K562 (cell line): Measurements from ENCODE around the gene SUDS3. TPM values are rescaled to one million over a fixed set of nuclear protein-coding genes. Genes with fewer than 3 reads are reported as not detected.

ENCODE experiments used
- ATAC-seq: fragments of 200-7000 bp; cut with Tn5 transposase; 3 replicates; pipeline ENCODE4 v1.9.1; 2020; ENCODE audit warnings: moderate library complexity
- BruUV-seq: library from RNA; stranded (reverse); fragments of 400-500 nt; replicated peaks from 2 replicates; lab custom pipeline; 2021; lab: Mats Ljungman, UMichigan
- CTCF ChIA-PET: fragments of 300-600 bp; formaldehyde crosslinking; extraction: SDS; loops from one replicate; lab custom pipeline; 2021; ENCODE audit warnings: low intra/inter-chr PET ratio; lab: Yijun Ruan, JAX
- POLR2A ChIA-PET: fragments of 300-600, 350-650 bp; sonication (Branson Sonifier 250); formaldehyde crosslinking; extraction: SDS; loops from one replicate; lab custom pipeline; 2021; ENCODE audit warnings: antibody characterized with exemption, inconsistent platforms; lab: Yijun Ruan, JAX
- DNase-seq, 4 experiments: peaks; one replicate each; pipeline versions ENCODE4 v3.0.0 to v3.0.0-alpha.2; 2011 to 2018; ENCODE audit warnings: low spot score in 3 of 4, mixed read lengths in 3 of 4; ENCODE audit errors: extremely low read depth in 1 of 4
- FAIRE-seq: peaks from 2 replicates; lab custom pipeline; 2011; peaks lifted over from hg19 to GRCh38; lab: Jason Lieb, UNC
- H2AFZ ChIP-seq: 2 replicates; pipeline ENCODE4 v1.6.0; 2011; ENCODE audit warnings: low read depth, low read length, control low read depth, inconsistent platforms
- H3K27ac ChIP-seq: fragments of 200-600 bp; 3 replicates; pipeline ENCODE4 v1.8.0; 2011; ENCODE audit warnings: low read depth, mild to moderate bottlenecking, control low read depth, inconsistent platforms, low read length, moderate library complexity, mixed read lengths; ENCODE audit errors: extremely low read depth
- H3K27me3 ChIP-seq, 2 experiments: fragments of 300-600 bp in 1 of 2; 2 replicates in 1 of 2; 3 replicates in 1 of 2; pipeline versions ENCODE4 v1.6.0 to v1.8.0; 2011; ENCODE audit warnings: inconsistent platforms in 2 of 2, low read length in 2 of 2, mild to moderate bottlenecking in 1 of 2, mixed read lengths in 1 of 2, moderate library complexity in 1 of 2; ENCODE audit not compliant: control insufficient read depth in 2 of 2, insufficient read depth in 2 of 2
- H3K36me3 ChIP-seq: fragments of 300-600 bp; 3 replicates; pipeline ENCODE4 v1.8.0; 2011; ENCODE audit warnings: mild to moderate bottlenecking, low read length, inconsistent platforms; ENCODE audit not compliant: control insufficient read depth, insufficient read depth
- H3K4me1 ChIP-seq, 2 experiments: fragments of 200-600 bp in 1 of 2; replicated peaks in 1 of 2; 2 replicates in 1 of 2; 3 replicates in 1 of 2; pipeline versions ENCODE4 v1.5.1 to v1.8.0; 2011; ENCODE audit warnings: inconsistent platforms in 2 of 2, low read length in 2 of 2, mild to moderate bottlenecking in 1 of 2, mixed read lengths in 1 of 2, moderate library complexity in 1 of 2; ENCODE audit not compliant: control insufficient read depth in 2 of 2, insufficient read depth in 2 of 2
- H3K4me2 ChIP-seq: 2 replicates; pipeline ENCODE4 v1.6.1; 2011; ENCODE audit warnings: low read length, control low read depth, inconsistent platforms, mixed read lengths; ENCODE audit not compliant: insufficient read depth
- H3K4me3 ChIP-seq: fragments of 200-600 bp; sonication (generic), shearing (Covaris generic); 2 replicates; pipeline ENCODE4 v1.5.1; 2016; ENCODE audit warnings: control low read depth, inconsistent platforms
- H3K79me2 ChIP-seq: fragments of 200-600 bp; 3 replicates; pipeline ENCODE4 v1.8.0; 2011; ENCODE audit warnings: low read length, inconsistent platforms; ENCODE audit not compliant: control insufficient read depth, insufficient read depth
- H3K9ac ChIP-seq, 2 experiments: 2 replicates each; pipeline versions ENCODE4 v1.6.0 to v1.6.1; 2011; ENCODE audit warnings: low read depth in 2 of 2, low read length in 2 of 2, control low read depth in 1 of 2, inconsistent platforms in 1 of 2, mild to moderate bottlenecking in 1 of 2, mixed read lengths in 1 of 2; ENCODE audit not compliant: insufficient read depth in 1 of 2
- H3K9me1 ChIP-seq: one replicate; pipeline ENCODE4 v1.6.0; 2011; ENCODE audit warnings: inconsistent platforms, mild to moderate bottlenecking, low read length, moderate library complexity; ENCODE audit not compliant: control insufficient read depth, insufficient read depth
- H3K9me3 ChIP-seq: replicated peaks from 2 replicates; pipeline ENCODE4 v1.5.1; 2011; ENCODE audit warnings: low read depth, low read length, inconsistent platforms; ENCODE audit not compliant: control insufficient read depth, insufficient read depth
- H4K20me1 ChIP-seq: replicated peaks from 2 replicates; pipeline ENCODE4 v1.6.1; 2011; ENCODE audit warnings: low read length, inconsistent platforms, mixed read lengths; ENCODE audit not compliant: control insufficient read depth, insufficient read depth
- BACH1 ChIP-seq: fragments of 200-800 bp; sonication (Bioruptor generic); IDR thresholded peaks from 2 replicates; pipeline ENCODE4 v1.6.1; 2016; ENCODE audit warnings: missing genetic modification characterization, missing compliant biosample characterization
- CTCF ChIP-seq, 3 experiments: IDR thresholded peaks in 2 of 3; conservative IDR thresholded peaks in 1 of 3; 2 replicates each; pipeline ENCODE4 v1.5.1; 2011 to 2012; ENCODE audit warnings: low read length in 3 of 3, mild to moderate bottlenecking in 3 of 3, control low read depth in 2 of 3, improper control_type of control experiment in 1 of 3, inconsistent platforms in 1 of 3, low read depth in 1 of 3, mixed read lengths in 1 of 3, moderate library complexity in 1 of 3; ENCODE audit not compliant: insufficient read depth in 2 of 3
- DDX20 ChIP-seq: fragments of 450-650 bp; IDR thresholded peaks from 2 replicates; pipeline ENCODE4 v1.6.1; 2016; ENCODE audit warnings: missing genetic modification characterization, low read depth, mild to moderate bottlenecking, missing compliant biosample characterization, moderate library complexity
- HINFP ChIP-seq: fragments of 450-650 bp; conservative IDR thresholded peaks from 2 replicates; pipeline ENCODE4 v1.6.1; 2016; ENCODE audit warnings: missing genetic modification characterization, low read depth, mild to moderate bottlenecking, control low read depth, missing compliant biosample characterization
- MBD2 ChIP-seq: sonication (generic); IDR thresholded peaks from 2 replicates; pipeline ENCODE4 v1.6.1; 2016; ENCODE audit warnings: low read depth, borderline replicate concordance
- MYNN ChIP-seq, 2 experiments: sonication (generic); formaldehyde crosslinking in 1 of 2; IDR thresholded peaks; 2 replicates each; pipeline versions ENCODE4 v1.5.0 to v1.6.1; 2016 to 2020; ENCODE audit warnings: antibody characterized with exemption in 1 of 2, missing genetic modification reagents in 1 of 2
- NR3C1 ChIP-seq: sonication (generic); formaldehyde crosslinking; IDR thresholded peaks from 2 replicates; pipeline ENCODE4 v1.8.1; 2022; ENCODE audit warnings: missing genetic modification reagents
- PHB ChIP-seq: fragments of 250-450 bp; sonication (Bioruptor Pico); IDR thresholded peaks from 2 replicates; pipeline ENCODE4 v1.5.0; 2021
- RBFOX2 ChIP-seq: fragments of 200-400 bp; formaldehyde crosslinking; IDR thresholded peaks from 2 replicates; pipeline ENCODE4 v1.6.1; 2017; ENCODE audit warnings: low read depth, mild to moderate bottlenecking, low read length, moderate library complexity
- RFX1 ChIP-seq: fragments of 450-650 bp; IDR thresholded peaks from 2 replicates; pipeline ENCODE4 v1.6.1; 2016; ENCODE audit warnings: mild to moderate bottlenecking, moderate library complexity
- TBL1XR1 ChIP-seq, 2 experiments: IDR thresholded peaks; 2 replicates each; pipeline ENCODE4 v1.6.1; 2012; ENCODE audit warnings: improper control_type of control experiment in 2 of 2, low read length in 2 of 2, mild to moderate bottlenecking in 1 of 2
- TFAM ChIP-seq: fragments of 250-450 bp; sonication (Bioruptor Pico); conservative IDR thresholded peaks from 2 replicates; pipeline ENCODE4 v1.5.0; 2021; ENCODE audit warnings: mild to moderate bottlenecking, moderate library complexity
- ZNF274 ChIP-seq: IDR thresholded peaks from 2 replicates; pipeline ENCODE4 v1.6.1; 2011; ENCODE audit warnings: low read depth, mild to moderate bottlenecking, low read length, moderate library complexity, borderline replicate concordance
- ZNF696 ChIP-seq: fragments of 250-450 bp; sonication (Bioruptor Pico); conservative IDR thresholded peaks from 2 replicates; pipeline ENCODE4 v1.4.0; 2020; ENCODE audit warnings: mild to moderate bottlenecking, moderate library complexity
- ZNF785 ChIP-seq: fragments of 250-450 bp; sonication (Bioruptor Pico); IDR thresholded peaks from 2 replicates; pipeline ENCODE4 v1.4.0; 2020; ENCODE audit warnings: mild to moderate bottlenecking
- WGBS: fragments of 100-300 bp; shearing (Covaris generic); methylation state at CpG from one replicate; pipeline ENCODE4 v1.1.6; 2016; ENCODE audit warnings: low coverage, mixed read lengths; ENCODE audit not compliant: insufficient coverage; ENCODE audit errors: missing lambda C conversion rate; 5-methylcytosine and 5-hydroxymethylcytosine counted together
- in situ Hi-C: fragments of 300-500 bp; cut with MboI; formaldehyde crosslinking; loops from 4 replicates; pipeline ENCODE4 v1.15.0; 2018; ENCODE audit warnings: inconsistent platforms, mixed read lengths
- intact Hi-C: fragments of 100-400 bp; cut with micrococcal nuclease; formaldehyde crosslinking; loops from 2 replicates; pipeline ENCODE4 v1.14.2; 2022
- polyA plus RNA-seq, 8 experiments: library from polyadenylated mRNA; depleted of rRNA in 4 of 8; stranded (reverse) in 5 of 8; unstranded in 3 of 8; fragments of >200 nt; fragmentation: Nextera tagmentation in 2 of 8; fragmentation: Illumina TruSeq in 1 of 8; extraction: Ambion mirVana in 2 of 8; extraction: Trizol in 1 of 8; gene quantifications; 2 replicates each; pipeline versions ENCODE4 v1.2.1 to v1.2.3, GENCODE V29; 2011 to 2014; ENCODE audit warnings: inconsistent platforms in 1 of 8, missing spikeins in 1 of 8
- total RNA-seq, 7 experiments: library from RNA; depleted of rRNA in 6 of 7; stranded (reverse); fragments of >200 nt in 6 of 7; fragmentation: Illumina TruSeq in 2 of 7; extraction: Trizol in 2 of 7; gene quantifications; 2 replicates each; pipeline versions ENCODE4 v1.2.1 to v1.2.3, GENCODE V29; 2011 to 2021; ENCODE audit warnings: low replicate concordance in 1 of 7
- TF ChIP-seq, protein P1 (sequence below), 2 experiments: fragments of 450-650 bp; conservative IDR thresholded peaks; 2 replicates each; pipeline ENCODE4 v1.6.1; 2017; ENCODE audit warnings: mild to moderate bottlenecking in 2 of 2, moderate library complexity in 2 of 2

SUDS3 gene
- total and polyA plus RNA-seq, 9 of the 15 experiments (the other 6 are each of a cell fraction or from before 2014, with no cell fraction given): 6.6 to 30.5 (median 23.3) TPM

- no TSS peak for BruUV-seq
- ATAC-seq: no peak
Measured at GRCh38 chr12:118456741-118457140, 80.4 kb downstream of the SUDS3 start.

GRCh38 chr12:118459110-118459509, 82.8 kb downstream of the SUDS3 start:
- Histone ChIP-seq H3K9me1 (no peaks in the 10 kb centered on the region), H2AFZ (no peak overlapping the region), H3K4me2 (no peak overlapping the region), H4K20me1 (no peaks in the 10 kb centered on the region), H3K79me2 (no peaks in the 10 kb centered on the region), H3K4me3 (no peak overlapping the region), H3K9me3 (no peaks in the 10 kb centered on the region), H3K27me3 (no peaks in the 10 kb centered on the region), H3K27ac (no peak overlapping the region), H3K4me1 (no peaks in the 10 kb centered on the region), H3K9ac (no peak overlapping the region), H3K36me3 (no peaks in the 10 kb centered on the region)
- CTCF ChIA-PET: no interaction called here
- BruUV-seq: no TSS peak
- POLR2A ChIA-PET: interaction anchor here (0.7 kb wide), 1 partner anchor 24 kb away, joined by 3 read pairs; no protein-coding TSS in a partner anchor
- intact Hi-C loops: no loop called here
- WGBS: 2% methylated on average over 4 of the region's 4 CpGs
- ATAC-seq: no peak
- DNase-seq: no peak
- no peak for FAIRE-seq
- in situ Hi-C loops: no loop called here
- TF ChIP-seq, protein P1, sequence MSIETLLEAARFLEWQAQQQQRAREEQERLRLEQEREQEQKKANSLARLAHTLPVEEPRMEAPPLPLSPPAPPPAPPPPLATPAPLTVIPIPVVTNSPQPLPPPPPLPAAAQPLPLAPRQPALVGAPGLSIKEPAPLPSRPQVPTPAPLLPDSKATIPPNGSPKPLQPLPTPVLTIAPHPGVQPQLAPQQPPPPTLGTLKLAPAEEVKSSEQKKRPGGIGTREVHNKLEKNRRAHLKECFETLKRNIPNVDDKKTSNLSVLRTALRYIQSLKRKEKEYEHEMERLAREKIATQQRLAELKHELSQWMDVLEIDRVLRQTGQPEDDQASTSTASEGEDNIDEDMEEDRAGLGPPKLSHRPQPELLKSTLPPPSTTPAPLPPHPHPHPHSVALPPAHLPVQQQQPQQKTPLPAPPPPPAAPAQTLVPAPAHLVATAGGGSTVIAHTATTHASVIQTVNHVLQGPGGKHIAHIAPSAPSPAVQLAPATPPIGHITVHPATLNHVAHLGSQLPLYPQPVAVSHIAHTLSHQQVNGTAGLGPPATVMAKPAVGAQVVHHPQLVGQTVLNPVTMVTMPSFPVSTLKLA (conservative IDR thresholded peaks at IDR 0.05): no peak
- TF ChIP-seq CTCF (IDR thresholded peaks at IDR 0.05 in 2 of 3, conservative IDR thresholded peaks at IDR 0.05 in 1 of 3; ENCODE audit: insufficient read depth in 2 of 3, low read depth in 1 of 3, low read length in 3 of 3) (0 out of 6 replicates have a peak, but pooled peaks of 1 of the 3 experiments have one; percentile 1), BACH1 (tag) (no peak), ZNF696 (CRISPR knock-in tag) (no peak), ZNF785 (CRISPR knock-in tag) (no peak), NR3C1 (CRISPR knock-in tag) (no peak), RBFOX2 (no peak), HINFP (tag) (no peak), ZNF274 (no peak)

More at GRCh38 chr12:118456741-118457140, 80.4 kb downstream of the SUDS3 start:
- Histone ChIP-seq H3K4me3 (no peak overlapping the region), H3K9ac (no peak overlapping the region), H3K4me1 (no peaks in the 10 kb centered on the region), H3K36me3 (no peaks in the 10 kb centered on the region), H3K4me2 (no peak overlapping the region), H3K9me3 (no peaks in the 10 kb centered on the region), H4K20me1 (no peaks in the 10 kb centered on the region), H2AFZ (no peak overlapping the region), H3K9me1 (no peaks in the 10 kb centered on the region), H3K79me2 (no peaks in the 10 kb centered on the region), H3K27ac (no peak overlapping the region), H3K27me3 (no peaks in the 10 kb centered on the region; a peak in 1 of 5 replicates)
- FAIRE-seq: no peak
- intact Hi-C loops: no loop called here
- no peak for DNase-seq
- in situ Hi-C loops: no loop called here
- ChIA-PET CTCF (no interaction called here), POLR2A (no interaction called here)
- TF ChIP-seq PHB (CRISPR knock-in tag) (no peak), TFAM (CRISPR knock-in tag) (no peak), MBD2 (no peak), MYNN (IDR thresholded peaks at IDR 0.05) (no peak), MYNN (CRISPR knock-in tag; IDR thresholded peaks at IDR 0.05) (no peak), RFX1 (no peak), DDX20 (tag) (no peak), TBL1XR1 (IDR thresholded peaks at IDR 0.05; ENCODE audit: low read length in 2 of 2) (no peak)
